ENCODE measurements around the gene CCDC38.

The CCDC38 gene

GRCh38 chr12:95820096-95820703 is 122.2 kb downstream of the CCDC38 start:
- H3K36me3 ChIP-seq, result no peaks in the 10 kb centered on the region
- H3K27ac ChIP-seq, result no peak overlapping the region
- no peaks in the 10 kb centered on the region for H3K27me3 ChIP-seq
- no peaks in the 10 kb centered on the region for H3K4me1 ChIP-seq
- no peak overlapping the region for H3K4me3 ChIP-seq
- TF ChIP-seq CTCF (IDR thresholded peaks at IDR 0.05), result peak; percentile 41 to 46
- no peak for DNase-seq
- intact Hi-C loops (cut with DNase I; ENCODE audit: low total_unique reads), result no loop called here
- H3K9me3 ChIP-seq, result no peaks in the 10 kb centered on the region
